HG03097 (cell line): ENCODE measurements around the gene WIF1.

Experiments used
- ATAC-seq: cut with Tn5 transposase; IDR thresholded peaks from one replicate; pipeline ENCODE4 v1.9.1; 2021; ENCODE audit not compliant: unreplicated experiment, low FRiP score

WIF1 gene

DNA sequence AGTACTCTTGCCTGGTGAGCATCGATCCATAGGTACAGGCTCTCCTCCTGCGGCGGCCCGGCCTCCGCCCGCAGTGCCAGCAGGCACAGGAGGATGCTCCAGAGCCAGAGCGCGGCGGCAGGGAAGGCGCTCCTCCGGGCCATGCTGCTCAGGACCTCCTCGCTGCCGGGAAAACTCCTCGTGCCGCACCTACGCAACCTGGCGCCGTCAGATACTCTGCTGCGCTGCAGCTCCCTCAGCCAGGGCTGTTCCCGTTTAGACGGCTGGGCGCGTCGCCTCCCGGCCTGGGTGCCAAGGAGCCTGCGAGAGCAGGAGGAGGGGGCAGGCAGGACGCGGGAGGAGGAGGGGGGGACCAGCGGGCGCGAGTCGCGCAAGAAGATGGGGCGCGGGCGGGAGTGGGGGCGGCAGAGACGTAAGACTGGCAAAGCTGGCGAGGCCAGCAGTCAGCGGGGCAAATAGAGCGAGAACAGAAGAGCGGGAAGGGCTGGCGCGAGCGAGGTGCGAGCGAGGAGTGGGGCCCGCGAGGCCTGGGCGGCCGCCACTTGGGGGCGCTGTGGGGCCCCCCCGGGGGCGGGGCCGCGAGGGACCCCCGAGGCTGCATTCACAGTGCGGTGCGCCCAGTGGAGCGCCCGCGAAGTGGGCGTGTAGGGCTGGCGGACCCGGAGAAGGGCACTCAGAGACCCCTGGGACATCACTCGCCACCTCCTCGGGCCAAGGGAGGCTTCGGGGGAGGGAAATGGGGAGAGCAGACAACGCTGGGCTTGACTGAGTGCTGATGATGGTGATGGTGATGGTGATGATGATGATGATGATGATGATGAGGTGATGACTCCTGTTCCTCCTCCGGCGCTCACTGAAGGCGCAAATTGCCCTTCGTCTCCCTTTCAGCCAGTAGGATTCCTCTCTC is at the start of gene WIF1:
Gene WIF1, minus strand, starts transcription at position 257 of the 907 bp plus-strand sequence. Its CDS starts 114 bp downstream, at position 143.
- no peak for ATAC-seq

- ATAC-seq = peak; percentile 30
Observed at GRCh38 chr12:65170209-65170881, 49.2 kb upstream of the WIF1 start.

- ATAC-seq = peak; percentile 93
Observed at GRCh38 chr12:65169320-65170208, 48.5 kb upstream of the WIF1 start, which contains the start of gene LEMD3. Gene LEMD3, plus strand, starts transcription at chr12:65169583. Its CDS starts 14 bp downstream, at chr12:65169597.

DNA sequence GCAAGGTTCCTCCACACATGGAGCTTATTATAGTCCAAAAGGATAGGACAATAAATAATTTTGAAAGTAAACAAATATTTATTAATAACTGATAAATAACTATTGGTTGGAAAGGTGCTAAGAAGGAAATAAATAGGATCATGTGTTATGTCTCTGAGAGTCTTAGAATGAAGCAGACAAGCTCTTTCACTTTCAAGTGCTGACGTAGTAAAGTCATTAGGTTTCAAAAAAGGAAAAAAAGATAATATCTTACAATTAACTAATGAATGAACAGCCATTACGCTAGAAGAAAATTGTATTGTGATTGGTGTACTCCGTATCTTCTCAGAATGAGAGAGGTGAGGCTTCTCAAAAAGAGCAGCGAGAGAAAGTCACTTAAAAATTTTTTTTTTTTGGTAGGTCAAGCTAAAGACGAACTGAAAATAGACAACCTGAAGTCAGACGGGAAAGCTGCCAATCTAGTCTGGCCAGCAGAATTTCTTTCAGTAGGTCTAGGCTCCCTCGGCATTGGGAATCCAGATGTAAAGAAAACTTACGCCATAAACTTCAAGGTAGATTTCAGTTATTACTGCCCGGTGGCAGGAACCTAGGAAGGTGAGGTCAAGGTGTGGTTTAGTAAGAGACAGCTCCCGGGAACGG is 47.7 kb upstream of the WIF1 start:
- ATAC-seq = no peak

- no peak for ATAC-seq
Observed at GRCh38 chr12:65164774-65165173, 43.7 kb upstream of the WIF1 start.

- ATAC-seq = no peak
Observed at GRCh38 chr12:65164244-65164643, 43.1 kb upstream of the WIF1 start.

GRCh38 chr12:65162609-65163008 is 41.5 kb upstream of the WIF1 start:
- peak; percentile 46 for ATAC-seq

GRCh38 chr12:65157091-65157490 is 36.0 kb upstream of the WIF1 start:
- ATAC-seq = no peak

DNA sequence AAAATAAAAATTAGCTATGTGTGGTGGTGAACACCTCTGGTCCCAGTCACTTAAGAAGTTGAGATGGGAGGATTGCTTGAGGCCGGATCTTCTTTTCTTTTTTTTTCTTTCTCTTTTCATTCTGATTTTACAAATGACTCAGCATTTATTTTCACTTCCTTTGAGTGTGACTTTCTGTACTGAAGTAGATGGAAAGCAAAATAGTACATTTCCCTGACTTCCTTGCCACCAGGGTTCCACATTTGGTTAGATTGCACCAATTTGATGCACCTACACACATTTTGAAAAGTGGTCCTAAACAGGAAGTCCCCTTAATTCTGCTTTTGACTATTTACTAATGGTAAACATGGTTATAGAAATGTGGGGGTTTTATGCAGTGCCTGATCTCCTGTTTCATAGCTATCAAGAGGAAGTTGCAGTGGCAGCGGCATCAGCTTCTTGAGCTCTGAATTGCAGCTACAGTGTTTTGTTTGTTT is 35.3 kb upstream of the WIF1 start:
- peak; percentile 91 for ATAC-seq

DNA sequence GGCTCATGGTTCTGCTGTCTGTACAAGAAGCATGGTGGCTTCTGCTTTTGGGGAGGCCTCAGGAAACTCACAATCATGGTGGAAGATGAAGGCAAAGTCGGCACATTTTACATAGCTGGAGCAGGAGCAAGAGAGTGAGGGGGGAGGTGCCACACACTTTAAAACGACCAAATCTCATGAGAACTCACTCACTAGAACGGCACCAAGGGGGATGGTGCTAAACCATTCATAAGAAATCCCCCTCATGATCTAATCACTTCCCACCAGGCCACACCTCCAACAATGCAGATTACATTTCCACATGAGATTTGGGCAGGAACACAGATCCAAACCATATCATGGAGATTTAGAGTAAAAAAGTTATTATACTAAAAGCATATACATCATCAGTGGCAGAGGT is 34.7 kb upstream of the WIF1 start:
- ATAC-seq = peak; percentile 17

- no peak for ATAC-seq
Observed at GRCh38 chr12:65152596-65152995, 31.5 kb upstream of the WIF1 start.

GRCh38 chr12:65152012-65152411 is 30.9 kb upstream of the WIF1 start:
- no peak for ATAC-seq

GRCh38 chr12:65147312-65147905 is 26.3 kb upstream of the WIF1 start:
- ATAC-seq = no peak

DNA sequence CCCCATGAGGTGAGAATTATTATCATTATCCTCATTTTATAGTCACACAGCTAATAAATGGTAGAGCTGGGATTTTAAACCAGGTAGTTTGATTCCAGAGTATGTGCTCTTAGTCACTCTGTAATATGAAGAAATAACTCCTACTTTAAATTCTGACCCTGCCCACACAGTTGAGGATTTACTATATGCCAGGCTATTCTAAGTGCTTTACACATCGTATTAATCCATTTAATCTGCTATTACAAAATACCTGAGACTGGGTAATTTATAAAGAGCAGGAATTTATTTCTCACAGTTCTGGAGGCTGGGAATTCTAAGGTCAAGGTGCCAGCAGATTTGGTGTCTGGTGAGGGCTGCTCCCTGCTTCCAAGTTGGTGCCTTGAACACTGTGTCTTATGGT is 19.6 kb upstream of the WIF1 start:
- ATAC-seq = no peak

DNA sequence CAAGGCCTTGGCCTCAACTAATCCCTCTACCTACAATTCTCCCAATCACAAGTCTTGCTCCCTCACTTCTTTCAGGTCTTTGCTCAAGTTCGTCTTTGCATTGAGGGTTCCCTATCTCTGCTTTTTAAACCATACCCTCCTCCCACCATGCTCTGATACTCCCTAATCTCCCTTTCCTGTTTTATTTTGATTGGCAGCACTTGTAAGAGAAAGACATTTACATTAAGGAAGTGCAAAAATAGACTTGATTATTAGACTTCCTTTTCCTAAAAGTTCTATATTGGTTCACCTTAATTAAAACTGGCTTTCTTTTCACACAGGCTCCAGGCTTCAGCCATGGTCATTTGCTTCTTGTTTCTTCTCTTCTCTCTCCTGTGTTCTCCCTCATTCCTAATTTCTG is 18.3 kb upstream of the WIF1 start:
- no peak for ATAC-seq

DNA sequence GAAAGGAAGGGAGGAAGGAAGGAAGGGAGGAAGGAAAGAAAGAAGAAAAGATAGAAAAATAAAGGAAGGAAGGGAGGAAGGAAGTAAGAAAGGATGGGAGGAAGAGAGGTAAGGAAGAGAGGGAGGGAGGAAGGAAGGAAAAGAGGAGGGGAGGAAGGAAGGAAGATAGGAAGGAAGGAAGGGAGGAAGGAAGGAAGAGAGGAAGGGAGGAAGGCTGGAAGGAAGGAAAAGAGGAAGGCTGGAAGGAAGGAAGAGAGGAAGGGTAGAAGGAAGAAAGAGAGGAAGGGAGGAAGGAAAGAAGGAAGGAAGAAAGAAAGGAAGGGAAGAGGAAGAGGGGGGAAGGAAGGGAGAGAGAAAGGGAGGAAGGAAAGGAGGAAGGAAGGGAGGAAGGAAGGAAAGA is 12.8 kb upstream of the WIF1 start:
- no peak for ATAC-seq

- no peak for ATAC-seq
Observed at GRCh38 chr12:65126482-65126881, 5.4 kb upstream of the WIF1 start.

- ATAC-seq = no peak
Observed at GRCh38 chr12:65125975-65126374, 4.9 kb upstream of the WIF1 start.

- no peak for ATAC-seq
Observed at GRCh38 chr12:65125247-65125646, 4.1 kb upstream of the WIF1 start.
